Peyer's patch (tissue), 4 donors: ENCODE data around the gene PINLYP.

Source experiments
- POLR2A ChIP-seq, 2 donors: fragments of 450-650 bp; IDR thresholded peaks; one replicate each; pipeline ENCODE4 v1.5.1; 2017; ENCODE audit warnings: antibody characterized with exemption in 2 of 2, mild to moderate bottlenecking in 2 of 2, moderate library complexity in 2 of 2
- TF ChIP-seq, protein P1 (sequence below), 6 experiments: fragments of 450-650 bp in 4 of 6; fragments of 200-600 bp in 2 of 6; sonication (generic) in 1 of 6; IDR thresholded peaks; one replicate each; pipeline ENCODE4 v1.5.1; 2017 to 2019; ENCODE audit warnings: antibody characterized with exemption in 6 of 6, mild to moderate bottlenecking in 3 of 6, moderate library complexity in 1 of 6

DNA sequence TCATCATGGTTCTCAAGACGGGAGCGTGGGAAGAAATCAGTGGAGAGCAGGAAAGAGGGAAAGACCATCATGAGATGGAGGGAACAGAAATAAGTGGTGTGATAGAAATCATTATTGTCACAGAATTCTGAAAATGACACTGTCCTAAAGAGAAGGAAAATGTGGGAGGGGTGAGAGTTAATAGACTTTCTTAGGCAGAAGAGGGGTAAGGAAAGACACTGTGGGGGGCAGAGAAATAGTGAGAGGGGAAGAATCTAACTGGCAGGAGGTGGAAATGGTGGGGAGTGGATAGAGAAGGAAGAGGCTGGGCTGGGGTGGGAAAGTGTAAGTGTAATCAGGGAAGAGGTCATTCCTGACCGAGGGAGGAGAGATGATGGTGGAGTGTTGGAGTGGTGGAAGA is 3.2 kb downstream of the PINLYP start:
- TF ChIP-seq, protein P1, sequence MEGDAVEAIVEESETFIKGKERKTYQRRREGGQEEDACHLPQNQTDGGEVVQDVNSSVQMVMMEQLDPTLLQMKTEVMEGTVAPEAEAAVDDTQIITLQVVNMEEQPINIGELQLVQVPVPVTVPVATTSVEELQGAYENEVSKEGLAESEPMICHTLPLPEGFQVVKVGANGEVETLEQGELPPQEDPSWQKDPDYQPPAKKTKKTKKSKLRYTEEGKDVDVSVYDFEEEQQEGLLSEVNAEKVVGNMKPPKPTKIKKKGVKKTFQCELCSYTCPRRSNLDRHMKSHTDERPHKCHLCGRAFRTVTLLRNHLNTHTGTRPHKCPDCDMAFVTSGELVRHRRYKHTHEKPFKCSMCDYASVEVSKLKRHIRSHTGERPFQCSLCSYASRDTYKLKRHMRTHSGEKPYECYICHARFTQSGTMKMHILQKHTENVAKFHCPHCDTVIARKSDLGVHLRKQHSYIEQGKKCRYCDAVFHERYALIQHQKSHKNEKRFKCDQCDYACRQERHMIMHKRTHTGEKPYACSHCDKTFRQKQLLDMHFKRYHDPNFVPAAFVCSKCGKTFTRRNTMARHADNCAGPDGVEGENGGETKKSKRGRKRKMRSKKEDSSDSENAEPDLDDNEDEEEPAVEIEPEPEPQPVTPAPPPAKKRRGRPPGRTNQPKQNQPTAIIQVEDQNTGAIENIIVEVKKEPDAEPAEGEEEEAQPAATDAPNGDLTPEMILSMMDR (IDR thresholded peaks at IDR 0.05), result no peak
- TF ChIP-seq POLR2A (IDR thresholded peaks at IDR 0.05), result no peak
